GM18868 (cell line): ENCODE results near the gene DLG3.

Source experiments
- ATAC-seq: cut with Tn5 transposase; IDR thresholded peaks from one replicate; pipeline ENCODE4 v1.9.1; 2021; ENCODE audit warnings: mild to moderate bottlenecking, moderate library complexity; ENCODE audit not compliant: unreplicated experiment

The DLG3 gene

GRCh38 chrX:70476166-70476933, 31.7 kb downstream of the DLG3 start:
- ATAC-seq = no peak

DNA sequence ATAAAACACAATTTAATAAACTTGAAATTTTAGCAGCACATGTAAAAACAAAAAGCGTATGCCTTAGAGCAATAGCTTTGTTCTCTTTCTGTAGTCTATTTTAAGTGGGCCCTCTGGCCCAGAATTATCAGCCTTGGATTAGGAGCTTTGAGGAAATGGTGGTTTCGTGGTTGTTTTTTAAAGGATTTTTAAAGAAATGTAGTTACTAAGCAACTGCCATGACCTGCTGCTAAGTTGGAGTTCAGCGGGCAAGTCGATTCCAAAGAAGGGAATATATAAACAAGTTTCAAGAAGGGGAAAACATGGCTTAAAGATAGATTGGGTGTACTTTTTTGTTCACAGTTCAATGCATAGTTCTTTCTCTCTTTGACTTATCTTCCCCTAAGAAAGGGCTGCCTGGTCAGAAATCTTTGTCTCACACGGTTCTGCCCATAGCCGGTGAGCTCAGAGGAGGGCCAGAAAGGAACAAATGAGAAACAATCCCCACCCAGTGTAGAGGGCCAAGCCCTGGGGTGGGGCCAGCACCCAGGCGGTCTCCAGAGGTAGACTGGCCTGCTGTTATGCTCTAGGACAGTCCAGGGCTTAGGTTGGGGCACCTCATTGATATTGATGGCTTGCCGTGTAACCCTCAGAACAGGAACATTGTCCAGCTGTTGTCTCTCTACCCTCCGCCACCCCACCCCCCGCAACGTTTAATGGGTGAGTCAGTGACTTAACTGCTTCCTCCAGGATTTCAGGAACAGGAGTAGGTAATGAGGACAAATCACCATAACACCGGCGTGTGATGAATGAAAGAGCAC, 32.5 kb downstream of the DLG3 start:
- ATAC-seq = no peak

DNA sequence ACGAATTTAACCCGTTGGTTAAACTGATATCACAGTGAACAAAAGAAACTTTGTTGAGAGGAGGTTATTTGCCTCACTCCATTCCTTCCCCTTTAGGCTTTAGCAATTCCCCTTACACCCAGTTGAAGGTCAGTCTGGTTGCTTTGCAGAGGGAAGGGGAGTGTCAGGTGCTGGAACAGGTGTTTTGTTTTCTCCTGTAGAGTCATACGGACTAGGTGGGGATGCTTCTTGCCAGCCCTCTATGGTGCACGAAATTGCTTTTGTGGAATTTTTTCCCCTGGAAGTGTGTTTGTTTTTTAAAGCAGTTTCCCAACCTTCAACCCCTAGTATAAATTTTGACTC, 33.1 kb downstream of the DLG3 start:
- no peak for ATAC-seq

- no peak for ATAC-seq
These were observed 34.1 kb downstream of the DLG3 start for GRCh38 chrX:70478526-70479245.

- ATAC-seq = no peak
These were observed 34.7 kb downstream of the DLG3 start for GRCh38 chrX:70479247-70479921.

DNA sequence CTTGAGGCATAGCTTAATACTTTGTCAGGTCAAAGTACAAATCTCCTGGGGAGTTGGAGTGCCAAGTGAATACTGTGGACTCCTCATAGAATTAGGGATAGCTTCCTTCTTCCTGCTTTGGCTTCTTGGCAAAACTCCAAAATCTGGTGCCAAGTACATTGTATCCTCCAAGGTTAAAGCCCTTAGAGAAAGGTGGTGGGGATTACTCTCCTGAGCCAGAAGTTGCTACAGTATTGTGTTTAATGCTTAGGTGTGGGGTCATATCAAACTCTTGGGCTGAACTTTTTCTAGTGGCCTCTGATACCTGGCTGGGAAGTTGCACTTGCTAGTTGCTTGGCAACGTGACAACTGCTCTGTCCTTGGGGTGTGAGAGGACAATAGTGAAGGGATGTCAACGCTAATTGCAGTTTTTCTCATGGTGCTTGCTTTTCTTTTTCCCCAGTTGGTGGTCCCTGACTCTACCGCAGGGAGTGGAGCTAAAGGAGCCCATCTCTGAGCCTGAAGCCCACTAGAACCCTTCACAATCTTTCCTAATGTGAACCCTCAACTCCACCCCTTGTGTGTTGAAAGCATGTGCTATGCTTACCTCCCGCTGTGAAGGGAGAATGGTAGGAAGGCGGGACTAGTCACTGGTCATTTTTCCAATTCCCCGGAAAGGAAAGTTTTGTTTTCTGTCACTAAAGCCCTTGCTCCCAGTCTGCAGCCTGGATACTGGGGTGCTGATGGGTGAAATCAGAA, 35.5 kb downstream of the DLG3 start:
- no peak for ATAC-seq

DNA sequence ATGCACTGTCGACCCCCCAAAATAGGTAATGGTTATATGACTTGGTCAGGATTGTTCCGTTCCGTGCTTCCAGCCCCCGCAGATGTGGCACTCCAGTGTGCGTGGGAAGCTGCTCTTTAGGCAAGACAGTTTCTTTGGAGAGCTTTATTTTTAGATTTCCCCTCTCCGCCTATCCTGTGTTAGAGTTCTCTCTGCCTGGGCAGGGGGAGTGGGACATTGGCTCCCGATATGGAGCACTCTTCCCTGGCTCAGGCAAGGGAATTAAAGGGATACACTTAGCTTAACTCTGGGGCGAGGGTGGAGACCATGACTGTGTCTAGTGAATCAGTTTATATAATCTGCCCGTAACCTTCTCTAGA, 36.0 kb downstream of the DLG3 start:
- ATAC-seq = no peak

DNA sequence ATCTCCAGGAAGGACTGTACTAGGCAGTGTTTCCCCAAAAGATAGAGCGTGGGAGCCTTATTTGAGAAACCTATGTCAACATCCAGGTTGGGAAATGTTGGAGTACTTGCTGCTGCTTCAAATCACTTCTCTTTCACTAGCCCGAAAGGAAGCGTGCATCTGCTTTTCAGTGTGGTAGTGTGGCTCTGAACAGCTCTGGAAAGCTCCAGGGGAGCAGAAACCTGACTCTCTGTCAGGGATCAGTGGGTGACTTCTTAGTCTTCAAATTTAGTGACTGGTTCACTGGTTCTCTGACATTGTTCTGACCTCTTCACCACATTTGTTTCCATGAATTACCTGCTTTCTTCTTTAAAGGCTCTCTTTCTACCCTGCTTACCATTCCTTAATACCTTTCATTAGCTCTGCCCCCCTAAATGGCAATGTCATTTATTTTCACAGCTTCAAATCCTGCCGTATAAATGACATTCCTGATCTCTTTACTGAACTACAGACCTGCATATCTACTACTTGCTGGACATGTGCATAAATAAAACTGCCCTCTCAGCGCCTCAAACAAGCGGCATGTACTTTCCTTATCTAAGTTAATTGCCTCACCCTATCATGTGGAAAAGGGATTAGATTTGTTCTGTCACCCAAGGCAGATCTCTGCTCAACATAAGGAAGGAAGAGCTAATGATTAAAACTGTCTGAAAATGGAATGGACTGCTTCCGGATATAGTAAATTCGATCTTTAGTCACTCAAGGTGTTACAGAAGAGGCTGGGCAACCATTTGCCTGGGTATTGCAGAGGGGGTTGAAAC, 37.0 kb downstream of the DLG3 start:
- ATAC-seq = no peak

GRCh38 chrX:70482300-70482699, 37.7 kb downstream of the DLG3 start:
- no peak for ATAC-seq

GRCh38 chrX:70485466-70485865, 40.8 kb downstream of the DLG3 start:
- ATAC-seq = no peak

DNA sequence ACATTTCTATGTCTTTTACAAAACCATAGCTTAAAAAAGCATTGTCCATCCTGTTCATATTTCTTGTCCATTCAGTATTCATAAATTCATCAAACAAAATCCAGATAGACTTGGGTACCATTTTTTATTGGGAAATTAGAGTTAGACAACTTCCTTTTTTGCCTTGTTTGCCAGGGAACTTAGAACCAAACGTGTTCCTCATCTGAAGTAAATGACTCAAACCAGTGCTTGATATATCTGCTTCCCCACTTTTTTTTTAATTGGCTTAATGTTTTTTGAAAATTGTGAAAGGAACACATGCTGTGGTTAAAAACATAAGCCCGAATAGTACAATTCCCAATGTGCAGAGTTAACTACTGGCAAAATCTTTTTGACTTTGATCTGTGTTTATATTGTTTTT, 44.2 kb downstream of the DLG3 start:
- no peak for ATAC-seq

- no peak for ATAC-seq
These were observed 49.8 kb downstream of the DLG3 start for GRCh38 chrX:70494441-70494840.

GRCh38 chrX:70496491-70496890, 51.9 kb downstream of the DLG3 start:
- ATAC-seq = no peak

- ATAC-seq = no peak
These were observed 52.4 kb downstream of the DLG3 start for GRCh38 chrX:70497026-70497425.

DNA sequence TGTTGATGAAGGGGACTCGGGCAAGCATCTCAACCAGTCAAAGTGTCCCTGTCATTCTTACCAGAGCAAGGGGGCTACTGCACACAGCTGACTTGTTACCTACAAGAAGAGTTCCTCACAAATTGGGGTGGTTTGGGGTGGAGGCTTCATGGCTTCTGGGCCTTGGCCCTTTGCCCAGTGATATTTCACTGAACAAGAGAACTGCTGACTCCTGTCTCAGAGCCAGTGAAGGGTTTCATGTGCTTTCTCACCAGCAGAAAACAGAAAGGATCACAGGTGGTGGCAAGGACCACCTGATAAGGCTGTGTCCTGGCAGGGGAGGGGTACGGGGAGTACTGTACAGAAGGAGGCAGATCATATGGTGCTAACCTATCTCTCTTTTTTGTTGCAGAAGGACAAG, 53.5 kb downstream of the DLG3 start:
- ATAC-seq = no peak

DNA sequence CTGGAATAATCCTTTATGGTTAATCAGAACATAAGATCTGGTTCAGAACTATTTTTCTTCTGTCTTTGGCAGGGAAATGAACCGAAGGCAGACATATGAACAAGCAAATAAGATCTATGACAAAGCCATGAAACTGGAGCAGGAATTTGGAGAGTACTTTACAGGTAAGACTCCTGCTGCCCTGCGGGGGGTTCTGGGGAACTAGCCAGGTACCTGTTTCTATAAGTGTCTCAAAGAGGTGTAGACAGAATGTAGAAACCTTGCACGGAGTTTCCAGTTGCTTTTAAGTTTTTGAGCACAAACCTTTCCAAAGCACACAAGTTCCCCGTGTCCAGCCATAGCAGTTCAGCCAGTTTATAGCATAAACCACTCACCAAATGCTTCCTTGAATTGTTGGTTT, 56.2 kb downstream of the DLG3 start:
- no peak for ATAC-seq

GRCh38 chrX:70504772-70505450, 60.3 kb downstream of the DLG3 start:
- no peak for ATAC-seq

DNA sequence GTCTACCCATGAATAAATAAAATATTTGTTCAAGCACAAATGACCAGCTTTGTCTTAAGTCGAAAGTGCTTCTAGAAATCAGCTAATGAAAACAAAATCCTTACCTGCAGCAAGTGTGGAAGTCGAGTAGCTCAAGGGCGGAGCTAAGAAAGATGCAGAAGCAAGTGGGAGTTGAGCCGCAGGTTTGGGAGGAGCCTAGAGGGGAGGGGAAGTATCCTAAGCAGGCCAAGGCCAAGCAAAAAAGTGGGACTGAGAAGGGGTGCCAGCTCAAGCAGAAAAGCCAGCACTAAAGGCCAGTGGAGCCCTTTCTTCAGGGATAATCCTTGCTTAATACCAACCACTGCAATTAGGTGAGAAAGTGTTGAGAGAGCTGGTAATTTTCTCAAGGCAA, 60.8 kb downstream of the DLG3 start:
- ATAC-seq = no peak

DNA sequence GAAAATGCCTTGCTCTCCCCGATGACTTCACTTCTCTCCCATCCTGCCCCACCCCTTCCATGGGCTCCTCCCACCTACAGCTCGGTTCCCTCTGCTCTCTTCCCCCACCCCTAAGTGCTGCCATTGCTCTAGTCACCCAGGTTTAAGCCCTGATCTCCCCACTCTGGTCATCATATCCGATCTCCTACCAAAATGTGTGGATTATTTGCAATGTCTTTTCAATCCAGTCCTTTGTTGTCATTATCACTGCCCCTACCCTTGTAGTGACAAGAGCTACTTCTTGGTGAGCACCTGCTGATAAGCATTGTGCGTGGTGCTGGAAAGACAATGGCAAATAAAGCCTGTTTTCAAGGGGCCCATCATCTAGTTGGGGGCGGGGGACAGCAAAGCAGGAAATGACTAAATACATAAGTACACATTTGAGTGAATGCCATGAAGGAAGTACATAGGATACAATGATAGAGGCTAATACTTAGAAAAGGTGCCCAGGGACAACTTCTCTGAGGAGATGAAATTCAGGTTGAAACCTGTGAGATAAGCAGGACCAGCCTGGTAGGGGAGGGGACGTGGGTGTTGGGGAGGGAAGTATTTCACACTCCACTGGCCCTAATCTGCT, 63.8 kb downstream of the DLG3 start:
- ATAC-seq = peak; percentile 53
